Panc1 (cell line): ENCODE results near the gene TBATA. TPM values are rescaled to one million over a fixed set of nuclear protein-coding genes. Genes with fewer than 3 reads are reported as not detected.

Source experiments
- ATAC-seq: fragments of 200-7000 bp; cut with Tn5 transposase; 2 replicates; pipeline ENCODE4 v1.9.1; 2020; ENCODE audit warnings: mild to moderate bottlenecking, moderate library complexity
- BruUV-seq: library from RNA; stranded (reverse); fragments of 400-500 nt; replicated peaks from 2 replicates; lab custom pipeline; 2021; lab: Mats Ljungman, UMichigan
- CTCF ChIA-PET: fragments of 300-600 bp; sonication (Branson Sonifier 250); formaldehyde crosslinking; loops from one replicate; lab custom pipeline; 2022; ENCODE audit warnings: antibody characterized with exemption; lab: Charles Lee
- POLR2A ChIA-PET: fragments of 300-600 bp; sonication (Branson Sonifier 250); formaldehyde crosslinking; loops from one replicate; lab custom pipeline; 2022; ENCODE audit warnings: antibody characterized with exemption; lab: Charles Lee
- DNase-seq: peaks from one replicate; pipeline ENCODE4 v3.0.0-alpha.2; 2010; ENCODE audit warnings: low read depth, low spot score
- H3K27ac ChIP-seq: 2 replicates; pipeline ENCODE4 v1.5.1; 2011; ENCODE audit warnings: mild to moderate bottlenecking, low read length, inconsistent platforms
- H3K27me3 ChIP-seq: fragments of 200-500 bp; sonication (Bioruptor generic); 2 replicates; pipeline ENCODE4 v1.6.0; 2014; ENCODE audit warnings: low read length, inconsistent platforms; ENCODE audit not compliant: control insufficient read depth, insufficient read depth
- H3K36me3 ChIP-seq: fragments of 200-500 bp; sonication (Bioruptor generic); 2 replicates; pipeline ENCODE4 v1.5.1; 2014; ENCODE audit warnings: inconsistent platforms, mild to moderate bottlenecking, low read length, moderate library complexity; ENCODE audit not compliant: control insufficient read depth, insufficient read depth
- H3K4me1 ChIP-seq: 2 replicates; pipeline ENCODE4 v1.5.1; 2011; ENCODE audit warnings: inconsistent platforms, mild to moderate bottlenecking, low read length, moderate library complexity; ENCODE audit not compliant: control insufficient read depth, insufficient read depth
- H3K4me3 ChIP-seq, 2 experiments: 2 replicates each; pipeline ENCODE4 v1.5.1; 2011 to 2012; ENCODE audit warnings: low read depth in 2 of 2, low read length in 2 of 2, mild to moderate bottlenecking in 2 of 2, inconsistent platforms in 1 of 2, moderate library complexity in 1 of 2
- H3K9me3 ChIP-seq: fragments of 200-500 bp; sonication (Bioruptor generic); 2 replicates; pipeline ENCODE4 v1.5.1; 2014; ENCODE audit warnings: low read depth, mild to moderate bottlenecking, inconsistent platforms, low read length, moderate library complexity; ENCODE audit not compliant: control insufficient read depth, insufficient read depth
- POLR2AphosphoS5 ChIP-seq: IDR thresholded peaks from 2 replicates; pipeline ENCODE4 v1.6.1; 2012; ENCODE audit warnings: mild to moderate bottlenecking, low read depth, low read length, moderate library complexity
- SIN3A ChIP-seq: IDR thresholded peaks from 2 replicates; pipeline ENCODE4 v1.6.1; 2012; ENCODE audit warnings: low read depth, mild to moderate bottlenecking, low read length, moderate library complexity, borderline replicate concordance; ENCODE audit not compliant: insufficient read depth
- TCF7L2 ChIP-seq: IDR thresholded peaks from 2 replicates; pipeline ENCODE4 v1.6.1; 2011; ENCODE audit warnings: mild to moderate bottlenecking, low read depth, low read length, inconsistent platforms
- in situ Hi-C: cut with HindIII; loops from 2 replicates; pipeline ENCODE4 v1.10.0; 2016; ENCODE audit warnings: low sequenced_read_pairs, low pct_unique_long_range_greater_than_20kb
- intact Hi-C: fragments of 100-400 bp; cut with micrococcal nuclease; formaldehyde crosslinking; loops from one replicate; pipeline ENCODE4 v1.10.0; 2022; ENCODE audit not compliant: unreplicated experiment
- total RNA-seq: library from RNA; stranded (reverse); gene quantifications from one replicate; pipeline ENCODE4 v1.2.1, GENCODE V29; 2021; ENCODE audit not compliant: unreplicated experiment
- TF ChIP-seq, protein P1 (sequence below): fragments of 450-650 bp; IDR thresholded peaks from 2 replicates; pipeline ENCODE4 v1.5.1; 2017; ENCODE audit warnings: mild to moderate bottlenecking
- TF ChIP-seq, protein P2 (sequence below), 2 experiments: IDR thresholded peaks; 2 replicates each; pipeline ENCODE4 v1.6.1; 2011 to 2012; ENCODE audit warnings: low read depth in 2 of 2, control low read depth in 1 of 2, low read length in 1 of 2, mild to moderate bottlenecking in 1 of 2, moderate library complexity in 1 of 2; ENCODE audit not compliant: insufficient read depth in 1 of 2

TBATA gene
- total RNA-seq, 1 experiment from 2014 or later, result not detected

DNA sequence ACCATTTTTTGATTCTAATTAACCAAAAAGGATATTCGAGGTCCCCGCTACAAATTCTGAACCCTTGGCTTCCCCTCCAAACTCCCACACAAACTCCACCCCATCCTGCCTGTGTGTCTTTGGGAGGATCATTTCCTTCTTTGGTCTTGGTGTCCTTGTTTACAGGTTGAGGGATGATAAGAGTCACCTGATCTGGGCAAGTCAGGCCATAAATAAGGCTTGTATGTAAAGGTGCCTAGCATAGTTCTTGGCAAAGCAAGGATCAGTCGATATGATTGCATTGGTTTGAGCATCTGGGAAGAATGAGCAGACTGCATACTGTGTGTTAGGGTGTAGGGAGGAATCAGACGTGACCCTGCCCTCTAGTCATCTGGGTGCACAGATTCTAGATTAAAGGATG is 28.9 kb upstream of the TBATA start:
- intact Hi-C loops, result loop anchor here (2.0 kb wide), 1 partner anchor 67 kb away; no protein-coding TSS in a partner anchor
- TF ChIP-seq, protein P1, sequence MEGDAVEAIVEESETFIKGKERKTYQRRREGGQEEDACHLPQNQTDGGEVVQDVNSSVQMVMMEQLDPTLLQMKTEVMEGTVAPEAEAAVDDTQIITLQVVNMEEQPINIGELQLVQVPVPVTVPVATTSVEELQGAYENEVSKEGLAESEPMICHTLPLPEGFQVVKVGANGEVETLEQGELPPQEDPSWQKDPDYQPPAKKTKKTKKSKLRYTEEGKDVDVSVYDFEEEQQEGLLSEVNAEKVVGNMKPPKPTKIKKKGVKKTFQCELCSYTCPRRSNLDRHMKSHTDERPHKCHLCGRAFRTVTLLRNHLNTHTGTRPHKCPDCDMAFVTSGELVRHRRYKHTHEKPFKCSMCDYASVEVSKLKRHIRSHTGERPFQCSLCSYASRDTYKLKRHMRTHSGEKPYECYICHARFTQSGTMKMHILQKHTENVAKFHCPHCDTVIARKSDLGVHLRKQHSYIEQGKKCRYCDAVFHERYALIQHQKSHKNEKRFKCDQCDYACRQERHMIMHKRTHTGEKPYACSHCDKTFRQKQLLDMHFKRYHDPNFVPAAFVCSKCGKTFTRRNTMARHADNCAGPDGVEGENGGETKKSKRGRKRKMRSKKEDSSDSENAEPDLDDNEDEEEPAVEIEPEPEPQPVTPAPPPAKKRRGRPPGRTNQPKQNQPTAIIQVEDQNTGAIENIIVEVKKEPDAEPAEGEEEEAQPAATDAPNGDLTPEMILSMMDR, result no peak
- no peak for TF ChIP-seq TCF7L2
- TF ChIP-seq SIN3A, result no peak
- TF ChIP-seq POLR2AphosphoS5, result no peak
- TF ChIP-seq, protein P2, sequence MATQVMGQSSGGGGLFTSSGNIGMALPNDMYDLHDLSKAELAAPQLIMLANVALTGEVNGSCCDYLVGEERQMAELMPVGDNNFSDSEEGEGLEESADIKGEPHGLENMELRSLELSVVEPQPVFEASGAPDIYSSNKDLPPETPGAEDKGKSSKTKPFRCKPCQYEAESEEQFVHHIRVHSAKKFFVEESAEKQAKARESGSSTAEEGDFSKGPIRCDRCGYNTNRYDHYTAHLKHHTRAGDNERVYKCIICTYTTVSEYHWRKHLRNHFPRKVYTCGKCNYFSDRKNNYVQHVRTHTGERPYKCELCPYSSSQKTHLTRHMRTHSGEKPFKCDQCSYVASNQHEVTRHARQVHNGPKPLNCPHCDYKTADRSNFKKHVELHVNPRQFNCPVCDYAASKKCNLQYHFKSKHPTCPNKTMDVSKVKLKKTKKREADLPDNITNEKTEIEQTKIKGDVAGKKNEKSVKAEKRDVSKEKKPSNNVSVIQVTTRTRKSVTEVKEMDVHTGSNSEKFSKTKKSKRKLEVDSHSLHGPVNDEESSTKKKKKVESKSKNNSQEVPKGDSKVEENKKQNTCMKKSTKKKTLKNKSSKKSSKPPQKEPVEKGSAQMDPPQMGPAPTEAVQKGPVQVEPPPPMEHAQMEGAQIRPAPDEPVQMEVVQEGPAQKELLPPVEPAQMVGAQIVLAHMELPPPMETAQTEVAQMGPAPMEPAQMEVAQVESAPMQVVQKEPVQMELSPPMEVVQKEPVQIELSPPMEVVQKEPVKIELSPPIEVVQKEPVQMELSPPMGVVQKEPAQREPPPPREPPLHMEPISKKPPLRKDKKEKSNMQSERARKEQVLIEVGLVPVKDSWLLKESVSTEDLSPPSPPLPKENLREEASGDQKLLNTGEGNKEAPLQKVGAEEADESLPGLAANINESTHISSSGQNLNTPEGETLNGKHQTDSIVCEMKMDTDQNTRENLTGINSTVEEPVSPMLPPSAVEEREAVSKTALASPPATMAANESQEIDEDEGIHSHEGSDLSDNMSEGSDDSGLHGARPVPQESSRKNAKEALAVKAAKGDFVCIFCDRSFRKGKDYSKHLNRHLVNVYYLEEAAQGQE (IDR thresholded peaks at IDR 0.05; ENCODE audit: insufficient read depth in 1 of 2, low read depth in 2 of 2, low read length in 1 of 2), result no peak
- Histone ChIP-seq H3K4me3 (no peak overlapping the region), H3K27me3 (no peaks in the 10 kb centered on the region), H3K4me1 (peaks cover 10% of the 10 kb centered on the region; the same call in 1 of the 2 replicates), H3K9me3 (no peaks in the 10 kb centered on the region), H3K36me3 (no peaks in the 10 kb centered on the region; the same call in 1 of the 2 replicates), H3K27ac (no peak overlapping the region)
- ChIA-PET POLR2A (no interaction called here), CTCF (interaction anchor here (0.7 kb wide), 1 partner anchor 696 kb away, joined by 7 read pairs; no protein-coding TSS in a partner anchor)
- in situ Hi-C loops, result no loop called here
- BruUV-seq, result no TSS peak
- DNase-seq (no peak), ATAC-seq (no peak)

DNA sequence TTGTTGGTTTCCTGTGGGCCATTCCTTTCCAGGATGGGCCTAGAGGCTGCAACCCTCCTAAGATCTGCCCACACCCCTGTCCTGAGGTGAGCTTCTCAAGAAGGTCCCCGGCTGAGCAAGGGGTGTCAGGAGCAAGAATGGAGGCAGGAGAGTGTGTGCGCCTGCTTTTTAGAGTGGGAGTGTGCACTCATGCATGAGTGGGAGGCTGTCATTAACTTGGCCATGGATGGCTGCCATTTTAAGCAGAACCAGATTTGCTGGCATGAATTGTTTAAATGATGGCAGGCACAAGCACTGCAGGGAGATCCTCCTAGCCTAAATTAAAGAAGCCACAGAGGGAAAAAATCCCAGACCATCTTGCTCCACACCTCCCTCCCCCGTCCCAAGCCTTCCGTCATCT is 27.6 kb upstream of the TBATA start:
- no peak overlapping the region for H3K27ac ChIP-seq
- no peaks in the 10 kb centered on the region for H3K27me3 ChIP-seq
- H3K36me3 ChIP-seq, result no peaks in the 10 kb centered on the region
- ATAC-seq (no peak), DNase-seq (no peak)
- H3K4me1 ChIP-seq, result peaks cover 10% of the 10 kb centered on the region; the same call in 1 of the 2 replicates
- TF ChIP-seq, protein P1, result no peak
- TF ChIP-seq, protein P2 (IDR thresholded peaks at IDR 0.05; ENCODE audit: insufficient read depth in 1 of 2, low read depth in 2 of 2, low read length in 1 of 2), result no peak
- TF ChIP-seq TCF7L2 (no peak), POLR2AphosphoS5 (no peak), SIN3A (no peak)
- no TSS peak for BruUV-seq
- ChIA-PET POLR2A (interaction anchor here (0.7 kb wide), 1 partner anchor 36 kb away, joined by 4 read pairs; no protein-coding TSS in a partner anchor), CTCF (interaction anchor here (0.6 kb wide), 1 partner anchor 72 kb away, joined by 3 read pairs; no protein-coding TSS in a partner anchor)
- no peaks in the 10 kb centered on the region for H3K9me3 ChIP-seq
- intact Hi-C loops, result no loop called here
- no peak overlapping the region for H3K4me3 ChIP-seq
- in situ Hi-C loops, result no loop called here
